ENCODE measurements around the gene PTCD3. TPM values are rescaled to one million over a fixed set of nuclear protein-coding genes. Genes with fewer than 3 reads are reported as not detected.

PTCD3 gene
- polyA plus RNA-seq, 1 donor from 2014 or later = 214 TPM

DNA sequence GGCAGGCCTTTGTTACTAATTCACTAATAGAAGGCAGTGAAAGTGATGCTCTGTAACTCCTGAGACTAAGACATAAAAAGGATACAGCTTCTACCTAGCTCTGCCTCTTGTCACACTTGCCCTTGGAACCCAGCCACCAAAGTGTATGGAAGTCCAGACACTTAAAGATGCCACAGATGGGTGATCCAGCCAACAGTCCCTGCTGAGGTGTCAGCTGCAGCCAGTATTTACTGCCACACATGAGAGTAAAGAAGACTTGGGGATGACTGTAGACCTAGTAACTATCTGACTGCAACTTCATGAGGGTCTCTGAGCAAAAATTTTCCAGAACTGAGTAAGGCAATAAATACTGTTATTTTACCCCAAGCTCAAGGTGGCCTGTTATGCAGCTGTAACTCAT lies 80.4 kb downstream of the PTCD3 start:
- Histone ChIP-seq H3K79me2 (replicated peaks; ENCODE audit: insufficient read depth, low read length) (peaks cover 62% of the 10 kb centered on the region), H3K9me3 (ENCODE audit: low read length) (no peaks in the 10 kb centered on the region), H4K20me1 (ENCODE audit: insufficient read depth) (no peaks in the 10 kb centered on the region), H3K4me2 (ENCODE audit: low read length) (no peak overlapping the region), H3F3A (ENCODE audit: insufficient read depth, low read length, poor library complexity, severe bottlenecking) (no peaks in the 10 kb centered on the region), H3K27me3 (ENCODE audit: insufficient read depth, low read depth, low read length) (no peaks in the 10 kb centered on the region), H2AFZ (ENCODE audit: low read depth, low read length) (no peak overlapping the region), H3K9me2 (ENCODE audit: insufficient read depth, low read length) (no peaks in the 10 kb centered on the region), H3K27ac (ENCODE audit: low read length) (no peak overlapping the region), H3K4me3 (ENCODE audit: low read length) (no peak overlapping the region), H3K9ac (ENCODE audit: low read length) (no peak overlapping the region), H3K36me3 (ENCODE audit: insufficient read depth, low read length) (peaks cover 4% of the 10 kb centered on the region)
- no peak for TF ChIP-seq EP300 (conservative IDR thresholded peaks at IDR 0.05; ENCODE audit: poor library complexity, severe bottlenecking)
- TF ChIP-seq, protein P1, sequence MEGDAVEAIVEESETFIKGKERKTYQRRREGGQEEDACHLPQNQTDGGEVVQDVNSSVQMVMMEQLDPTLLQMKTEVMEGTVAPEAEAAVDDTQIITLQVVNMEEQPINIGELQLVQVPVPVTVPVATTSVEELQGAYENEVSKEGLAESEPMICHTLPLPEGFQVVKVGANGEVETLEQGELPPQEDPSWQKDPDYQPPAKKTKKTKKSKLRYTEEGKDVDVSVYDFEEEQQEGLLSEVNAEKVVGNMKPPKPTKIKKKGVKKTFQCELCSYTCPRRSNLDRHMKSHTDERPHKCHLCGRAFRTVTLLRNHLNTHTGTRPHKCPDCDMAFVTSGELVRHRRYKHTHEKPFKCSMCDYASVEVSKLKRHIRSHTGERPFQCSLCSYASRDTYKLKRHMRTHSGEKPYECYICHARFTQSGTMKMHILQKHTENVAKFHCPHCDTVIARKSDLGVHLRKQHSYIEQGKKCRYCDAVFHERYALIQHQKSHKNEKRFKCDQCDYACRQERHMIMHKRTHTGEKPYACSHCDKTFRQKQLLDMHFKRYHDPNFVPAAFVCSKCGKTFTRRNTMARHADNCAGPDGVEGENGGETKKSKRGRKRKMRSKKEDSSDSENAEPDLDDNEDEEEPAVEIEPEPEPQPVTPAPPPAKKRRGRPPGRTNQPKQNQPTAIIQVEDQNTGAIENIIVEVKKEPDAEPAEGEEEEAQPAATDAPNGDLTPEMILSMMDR (IDR thresholded peaks at IDR 0.05; ENCODE audit: poor library complexity, severe bottlenecking) = no peak
- TF ChIP-seq RAD21 (conservative IDR thresholded peaks at IDR 0.05) = no peak
- no peak for TF ChIP-seq MXI1 (conservative IDR thresholded peaks at IDR 0.05; ENCODE audit: poor library complexity, severe bottlenecking)
- TF ChIP-seq TAF1 (IDR thresholded peaks at IDR 0.05; ENCODE audit: low read depth) = no peak
- no peak for TF ChIP-seq POLR2AphosphoS5 (IDR thresholded peaks at IDR 0.05)
- no peak for TF ChIP-seq EZH2 (IDR thresholded peaks at IDR 0.05; ENCODE audit: borderline replicate concordance, insufficient read depth, low read length, poor library complexity, severe bottlenecking)
- TF ChIP-seq SMC3 (conservative IDR thresholded peaks at IDR 0.05; ENCODE audit: poor library complexity) = no peak
- TF ChIP-seq, protein P2, sequence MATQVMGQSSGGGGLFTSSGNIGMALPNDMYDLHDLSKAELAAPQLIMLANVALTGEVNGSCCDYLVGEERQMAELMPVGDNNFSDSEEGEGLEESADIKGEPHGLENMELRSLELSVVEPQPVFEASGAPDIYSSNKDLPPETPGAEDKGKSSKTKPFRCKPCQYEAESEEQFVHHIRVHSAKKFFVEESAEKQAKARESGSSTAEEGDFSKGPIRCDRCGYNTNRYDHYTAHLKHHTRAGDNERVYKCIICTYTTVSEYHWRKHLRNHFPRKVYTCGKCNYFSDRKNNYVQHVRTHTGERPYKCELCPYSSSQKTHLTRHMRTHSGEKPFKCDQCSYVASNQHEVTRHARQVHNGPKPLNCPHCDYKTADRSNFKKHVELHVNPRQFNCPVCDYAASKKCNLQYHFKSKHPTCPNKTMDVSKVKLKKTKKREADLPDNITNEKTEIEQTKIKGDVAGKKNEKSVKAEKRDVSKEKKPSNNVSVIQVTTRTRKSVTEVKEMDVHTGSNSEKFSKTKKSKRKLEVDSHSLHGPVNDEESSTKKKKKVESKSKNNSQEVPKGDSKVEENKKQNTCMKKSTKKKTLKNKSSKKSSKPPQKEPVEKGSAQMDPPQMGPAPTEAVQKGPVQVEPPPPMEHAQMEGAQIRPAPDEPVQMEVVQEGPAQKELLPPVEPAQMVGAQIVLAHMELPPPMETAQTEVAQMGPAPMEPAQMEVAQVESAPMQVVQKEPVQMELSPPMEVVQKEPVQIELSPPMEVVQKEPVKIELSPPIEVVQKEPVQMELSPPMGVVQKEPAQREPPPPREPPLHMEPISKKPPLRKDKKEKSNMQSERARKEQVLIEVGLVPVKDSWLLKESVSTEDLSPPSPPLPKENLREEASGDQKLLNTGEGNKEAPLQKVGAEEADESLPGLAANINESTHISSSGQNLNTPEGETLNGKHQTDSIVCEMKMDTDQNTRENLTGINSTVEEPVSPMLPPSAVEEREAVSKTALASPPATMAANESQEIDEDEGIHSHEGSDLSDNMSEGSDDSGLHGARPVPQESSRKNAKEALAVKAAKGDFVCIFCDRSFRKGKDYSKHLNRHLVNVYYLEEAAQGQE (IDR thresholded peaks at IDR 0.05; ENCODE audit: borderline replicate concordance) = no peak

DNA sequence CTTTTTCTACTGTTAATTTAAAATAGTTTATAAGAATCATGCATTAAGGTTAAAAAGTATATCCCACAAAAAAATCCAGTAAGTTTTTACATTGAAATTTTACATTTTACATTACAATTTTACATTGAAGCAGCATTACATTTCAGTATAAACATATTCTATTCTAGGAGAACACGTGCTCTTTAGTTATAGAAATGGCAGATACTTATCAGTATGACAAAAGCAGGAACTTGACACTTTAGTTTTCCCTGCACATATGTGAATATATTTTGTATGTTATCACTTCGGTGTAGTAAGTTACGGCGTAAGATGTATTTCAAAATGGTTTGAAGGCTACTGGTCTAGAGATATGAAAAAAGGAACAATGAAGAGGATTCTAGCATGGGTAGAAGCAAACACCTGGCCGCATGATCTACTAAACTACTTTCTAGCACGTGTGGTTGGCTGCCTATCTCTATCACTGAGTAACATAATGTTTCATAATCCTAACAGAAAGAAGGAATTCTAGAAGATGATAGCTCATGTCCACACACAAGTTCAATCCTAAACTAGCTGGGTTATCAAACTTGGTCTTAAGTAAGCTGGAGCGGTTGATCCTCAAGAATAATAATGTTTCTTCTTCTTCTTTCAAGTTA lies 83.9 kb downstream of the PTCD3 start:
- H3K9me3 ChIP-seq (ENCODE audit: low read length) = no peaks in the 10 kb centered on the region
- no peaks in the 10 kb centered on the region for H3K27me3 ChIP-seq (ENCODE audit: insufficient read depth, low read depth, low read length)
- no peak overlapping the region for H2AFZ ChIP-seq (ENCODE audit: low read depth, low read length)
- H3K9me2 ChIP-seq (ENCODE audit: insufficient read depth, low read length) = no peaks in the 10 kb centered on the region
- no peak overlapping the region for H3K4me2 ChIP-seq (ENCODE audit: low read length)
- no peak overlapping the region for H3K27ac ChIP-seq (ENCODE audit: low read length)
- peaks cover 61% of the 10 kb centered on the region for H3K79me2 ChIP-seq (replicated peaks; ENCODE audit: insufficient read depth, low read length)
- no peak overlapping the region for H3K9ac ChIP-seq (ENCODE audit: low read length)
- no peak for TF ChIP-seq SMC3 (conservative IDR thresholded peaks at IDR 0.05; ENCODE audit: poor library complexity)
- no peak for TF ChIP-seq TAF1 (IDR thresholded peaks at IDR 0.05; ENCODE audit: low read depth)
- TF ChIP-seq EP300 (conservative IDR thresholded peaks at IDR 0.05; ENCODE audit: poor library complexity, severe bottlenecking) = no peak
- TF ChIP-seq EZH2 (IDR thresholded peaks at IDR 0.05; ENCODE audit: borderline replicate concordance, insufficient read depth, low read length, poor library complexity, severe bottlenecking) = no peak
- no peak for TF ChIP-seq RAD21 (conservative IDR thresholded peaks at IDR 0.05)
- no peak for TF ChIP-seq POLR2AphosphoS5 (IDR thresholded peaks at IDR 0.05)
- no peak for TF ChIP-seq MXI1 (conservative IDR thresholded peaks at IDR 0.05; ENCODE audit: poor library complexity, severe bottlenecking)
- TF ChIP-seq, protein P1 (IDR thresholded peaks at IDR 0.05; ENCODE audit: poor library complexity, severe bottlenecking) = no peak
- TF ChIP-seq, protein P2 (IDR thresholded peaks at IDR 0.05; ENCODE audit: borderline replicate concordance) = no peak
- no peak overlapping the region for H3K4me3 ChIP-seq (ENCODE audit: low read length)
- H3K36me3 ChIP-seq (ENCODE audit: insufficient read depth, low read length) = peaks cover 4% of the 10 kb centered on the region
- peaks cover 9% of the 10 kb centered on the region for H4K20me1 ChIP-seq (ENCODE audit: insufficient read depth)
- H3F3A ChIP-seq (ENCODE audit: insufficient read depth, low read length, poor library complexity, severe bottlenecking) = peaks cover 3% of the 10 kb centered on the region
